HAP-1 (cell line): ENCODE results near the gene TTC5.
"Not testable (repeated sequence)": the region's sequence is repeated elsewhere in the genome, so short reads cannot be mapped to it uniquely, and the experiment has no call there.

Experiments
- DNase-seq, 2 experiments: peaks; one replicate each; pipeline ENCODE4 v3.0.0-alpha.2; 2016 to 2020; ENCODE audit warnings: low spot score in 2 of 2
- H3K27me3 ChIP-seq: fragments of 250-450 bp; sonication (Bioruptor Pico); 2 replicates; pipeline ENCODE4 v1.5.1; 2020; ENCODE audit warnings: low read depth, mild to moderate bottlenecking, moderate library complexity
- H3K36me3 ChIP-seq: fragments of 250-450 bp; sonication (Bioruptor Pico); replicated peaks from 2 replicates; pipeline ENCODE4 v1.5.1; 2020; ENCODE audit warnings: mild to moderate bottlenecking
- H3K4me1 ChIP-seq: fragments of 250-450 bp; sonication (Bioruptor Pico); 2 replicates; pipeline ENCODE4 v1.5.1; 2020; ENCODE audit warnings: mild to moderate bottlenecking
- H3K4me3 ChIP-seq: fragments of 250-450 bp; sonication (Bioruptor Pico); 2 replicates; pipeline ENCODE4 v1.5.1; 2020; ENCODE audit warnings: mild to moderate bottlenecking, moderate library complexity
- H3K9me3 ChIP-seq: fragments of 250-450 bp; sonication (Bioruptor Pico); 2 replicates; pipeline ENCODE4 v1.5.1; 2020; ENCODE audit warnings: mild to moderate bottlenecking, moderate library complexity
- in situ Hi-C: fragments of 300-500 bp; cut with MboI; formaldehyde crosslinking; loops from 3 replicates; pipeline ENCODE4 v1.14.3; 2020; ENCODE audit warnings: low sequenced_read_pairs, inconsistent platforms, mixed read lengths

TTC5 gene

GRCh38 chr14:20277409-20277808 is 28.3 kb downstream of the TTC5 start:
- Histone ChIP-seq H3K9me3 (no peaks in the 10 kb centered on the region), H3K36me3 (no peaks in the 10 kb centered on the region), H3K4me1 (no peaks in the 10 kb centered on the region), H3K27me3 (no peaks in the 10 kb centered on the region), H3K4me3 (no peak overlapping the region)
- DNase-seq: no peak
- in situ Hi-C loops: no loop called here

DNA sequence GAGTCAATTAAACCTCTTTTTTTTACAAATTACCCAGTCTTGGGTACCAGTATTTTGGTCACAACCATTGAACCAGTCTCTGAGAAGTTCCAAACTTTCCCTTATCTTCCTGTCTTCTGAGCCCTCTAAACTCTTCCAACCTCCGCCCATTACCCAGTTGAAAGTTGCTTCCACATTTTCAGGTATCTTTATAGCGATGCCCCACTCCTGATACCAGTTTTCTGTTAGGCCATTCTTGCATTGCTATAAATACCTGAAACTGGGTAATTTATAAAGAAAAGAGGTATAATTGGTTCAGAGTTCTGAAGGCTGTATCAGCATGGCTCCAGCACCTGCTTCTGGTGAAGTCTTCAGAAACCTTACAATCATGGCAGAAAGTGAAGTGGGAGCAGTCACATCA is 31.7 kb downstream of the TTC5 start:
- Histone ChIP-seq H3K36me3 (no peaks in the 10 kb centered on the region), H3K4me1 (peaks cover 3% of the 10 kb centered on the region), H3K4me3 (no peak overlapping the region), H3K27me3 (no peaks in the 10 kb centered on the region), H3K9me3 (0 out of 2 replicates have a peak, but pooled peaks cover 3% of the 10 kb centered on the region)
- DNase-seq: no peak
- in situ Hi-C loops: no loop called here

- in situ Hi-C loops, DNase-seq, H3K36me3 ChIP-seq, H3K4me3 ChIP-seq, H3K4me1 ChIP-seq, H3K9me3 ChIP-seq, H3K27me3 ChIP-seq: not testable (repeated sequence)
Measured at GRCh38 chr14:20264361-20264760, 41.4 kb downstream of the TTC5 start.

GRCh38 chr14:20262642-20263128 is 43.1 kb downstream of the TTC5 start:
- H3K4me1 ChIP-seq: no peaks in the 10 kb centered on the region
- no peaks in the 10 kb centered on the region; the same call in 1 of the 2 replicates for H3K9me3 ChIP-seq
- in situ Hi-C loops: no loop called here
- no peaks in the 10 kb centered on the region for H3K27me3 ChIP-seq
- H3K4me3 ChIP-seq: no peak overlapping the region
- no peaks in the 10 kb centered on the region for H3K36me3 ChIP-seq
- no peak for DNase-seq

DNA sequence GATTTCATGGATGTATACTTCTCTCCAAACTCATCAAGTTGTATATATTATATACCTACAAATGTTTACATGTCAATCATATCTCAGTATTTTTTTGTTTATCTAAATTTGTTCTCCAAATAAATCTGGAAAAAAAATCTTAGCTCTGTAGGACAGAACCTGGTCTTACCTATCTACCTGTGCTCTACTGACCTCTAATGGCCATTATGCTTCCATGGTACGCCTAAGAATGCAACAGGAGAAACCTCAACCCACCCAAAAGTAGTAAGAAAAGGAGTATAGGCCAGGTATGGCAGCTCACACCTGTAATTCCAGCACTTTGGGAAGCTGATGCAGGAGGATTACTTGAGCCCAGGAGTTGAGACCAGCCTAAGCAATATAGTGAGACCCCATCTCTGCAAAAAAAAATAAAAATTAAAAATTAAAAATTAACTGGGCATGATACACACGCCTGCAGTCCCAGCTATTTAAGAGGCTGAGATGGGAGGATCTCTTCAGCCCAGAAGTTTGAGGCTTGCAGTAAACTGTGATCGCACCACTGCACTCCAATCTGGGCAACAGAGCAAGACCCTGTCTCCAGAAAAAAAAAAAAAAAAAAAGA is 58.0 kb downstream of the TTC5 start:
- Histone ChIP-seq H3K36me3 (no peaks in the 10 kb centered on the region), H3K27me3 (no peaks in the 10 kb centered on the region), H3K4me1 (no peaks in the 10 kb centered on the region), H3K9me3 (no peaks in the 10 kb centered on the region), H3K4me3 (no peak overlapping the region)
- DNase-seq: no peak
- in situ Hi-C loops: no loop called here
